HUES64 (cell line): Measurements from ENCODE around the gene RHOJ.
"Not testable (repeated sequence)": the region's sequence is repeated elsewhere in the genome, so short reads cannot be mapped to it uniquely, and the experiment has no call there.

ENCODE experiments used
- H3K27ac ChIP-seq: 2 replicates; pipeline ENCODE4 v1.7.0; 2013; ENCODE audit warnings: low read depth, low read length, inconsistent platforms
- H3K27me3 ChIP-seq: 2 replicates; pipeline ENCODE4 v1.6.1; 2013; ENCODE audit warnings: mild to moderate bottlenecking, low read length; ENCODE audit not compliant: insufficient read depth
- H3K36me3 ChIP-seq: 2 replicates; pipeline ENCODE4 v1.6.1; 2013; ENCODE audit warnings: mild to moderate bottlenecking, low read length; ENCODE audit not compliant: insufficient read depth
- H3K4me1 ChIP-seq: 2 replicates; pipeline ENCODE4 v1.6.1; 2013; ENCODE audit warnings: mild to moderate bottlenecking, low read length, moderate library complexity; ENCODE audit not compliant: insufficient read depth
- H3K4me3 ChIP-seq: 2 replicates; pipeline ENCODE4 v1.5.1; 2013; ENCODE audit warnings: mild to moderate bottlenecking, low read length, moderate library complexity
- H3K9ac ChIP-seq: 2 replicates; pipeline ENCODE4 v1.6.1; 2013; ENCODE audit warnings: mild to moderate bottlenecking, low read depth, low read length
- H3K9me3 ChIP-seq: 2 replicates; pipeline ENCODE4 v1.6.1; 2013; ENCODE audit warnings: low read depth, low read length; ENCODE audit not compliant: insufficient read depth
- WGBS: fragments of 150-250, 120-280 bp; methylation state at CpG from one replicate; pipeline ENCODE4 v1.1.7; 2013; ENCODE audit warnings: missing lambda C conversion rate; 5-methylcytosine and 5-hydroxymethylcytosine counted together

RHOJ gene

DNA sequence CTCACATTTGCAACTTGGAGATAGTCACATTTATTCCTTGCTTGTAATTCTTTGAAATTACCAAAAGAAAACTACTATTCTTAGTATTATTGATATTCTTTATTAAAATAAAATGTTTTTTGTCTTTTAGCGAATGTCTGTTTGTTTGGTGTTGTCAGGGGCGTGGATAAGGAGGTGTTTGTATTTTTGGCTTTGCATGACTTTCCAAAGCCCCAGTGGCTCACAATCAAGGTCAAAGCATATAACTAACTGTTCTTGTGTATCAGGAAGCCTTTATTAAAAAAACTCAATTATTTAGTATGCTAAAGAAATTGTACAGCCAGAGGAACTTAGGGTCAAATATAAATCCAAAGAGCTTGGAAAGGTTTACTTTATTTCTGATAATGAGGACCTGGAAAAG, 96.6 kb downstream of the RHOJ start:
- Histone ChIP-seq H3K9ac (no peak overlapping the region), H3K4me1 (peaks cover 6% of the 10 kb centered on the region), H3K27ac (no peak overlapping the region), H3K27me3 (no peaks in the 10 kb centered on the region), H3K4me3 (no peak overlapping the region), H3K36me3 (no peaks in the 10 kb centered on the region), H3K9me3 (no peaks in the 10 kb centered on the region)
- 81% methylated on average over 2 of the region's 2 CpGs for WGBS

DNA sequence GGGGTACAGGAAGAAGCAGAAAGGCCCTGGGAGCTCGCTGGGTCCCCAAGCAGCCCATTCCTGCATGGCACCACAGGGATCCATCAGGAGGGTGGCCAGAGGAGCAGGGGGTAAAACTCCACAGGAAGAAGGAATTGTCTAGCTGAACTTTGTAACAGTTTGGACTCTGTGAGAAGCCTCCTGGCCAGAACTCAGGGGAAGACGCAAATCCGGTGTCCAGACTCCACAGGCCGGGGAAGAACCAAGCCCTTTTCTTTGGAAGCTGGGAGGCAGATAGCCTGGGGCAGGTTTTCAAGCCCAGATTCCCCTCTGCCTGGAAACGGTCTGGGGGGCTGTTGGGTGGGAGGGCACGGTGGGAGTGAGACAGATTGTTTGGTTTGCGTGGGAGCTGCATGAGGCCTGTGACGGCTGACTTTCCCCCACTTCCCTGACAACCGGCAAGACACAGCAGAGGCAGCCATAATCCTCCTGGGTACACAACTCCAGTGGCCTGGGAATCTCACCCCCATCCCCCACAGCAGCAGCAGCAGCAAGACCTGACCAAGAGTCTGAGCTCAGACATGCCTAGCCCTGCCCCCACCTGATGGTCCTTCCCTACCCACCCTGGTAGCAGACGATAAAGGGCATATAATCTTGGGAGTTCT, 97.8 kb downstream of the RHOJ start:
- Histone ChIP-seq H3K27ac (no peak overlapping the region), H3K27me3 (no peaks in the 10 kb centered on the region), H3K36me3 (no peaks in the 10 kb centered on the region), H3K4me1 (peaks cover 6% of the 10 kb centered on the region), H3K9ac (no peak overlapping the region), H3K4me3 (no peak overlapping the region), H3K9me3 (no peaks in the 10 kb centered on the region)
- WGBS = 81% methylated on average over 10 of the region's 10 CpGs

DNA sequence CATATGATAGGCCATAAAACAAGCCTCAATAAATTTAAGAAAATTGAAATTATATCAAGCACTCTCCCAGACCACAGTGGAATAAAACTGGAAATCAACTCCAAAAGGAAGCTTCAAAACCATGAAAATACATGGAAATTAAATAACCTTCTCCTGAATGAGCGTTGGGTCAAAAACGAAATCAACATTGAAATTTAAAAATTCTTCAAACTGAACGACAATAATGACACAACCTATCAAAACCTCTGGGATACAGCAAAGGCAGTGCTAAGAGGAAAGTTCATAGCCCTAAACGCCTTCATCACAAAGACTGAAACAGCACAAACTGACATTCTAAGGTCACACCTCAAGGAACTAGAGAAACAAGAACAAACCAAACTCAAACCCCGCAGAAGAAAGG, 100.2 kb downstream of the RHOJ start:
- not testable (repeated sequence) for H3K36me3 ChIP-seq, H3K4me1 ChIP-seq, H3K4me3 ChIP-seq, H3K9ac ChIP-seq, H3K9me3 ChIP-seq, H3K27me3 ChIP-seq, H3K27ac ChIP-seq
- WGBS = 95% methylated on average over 4 of the region's 5 CpGs

DNA sequence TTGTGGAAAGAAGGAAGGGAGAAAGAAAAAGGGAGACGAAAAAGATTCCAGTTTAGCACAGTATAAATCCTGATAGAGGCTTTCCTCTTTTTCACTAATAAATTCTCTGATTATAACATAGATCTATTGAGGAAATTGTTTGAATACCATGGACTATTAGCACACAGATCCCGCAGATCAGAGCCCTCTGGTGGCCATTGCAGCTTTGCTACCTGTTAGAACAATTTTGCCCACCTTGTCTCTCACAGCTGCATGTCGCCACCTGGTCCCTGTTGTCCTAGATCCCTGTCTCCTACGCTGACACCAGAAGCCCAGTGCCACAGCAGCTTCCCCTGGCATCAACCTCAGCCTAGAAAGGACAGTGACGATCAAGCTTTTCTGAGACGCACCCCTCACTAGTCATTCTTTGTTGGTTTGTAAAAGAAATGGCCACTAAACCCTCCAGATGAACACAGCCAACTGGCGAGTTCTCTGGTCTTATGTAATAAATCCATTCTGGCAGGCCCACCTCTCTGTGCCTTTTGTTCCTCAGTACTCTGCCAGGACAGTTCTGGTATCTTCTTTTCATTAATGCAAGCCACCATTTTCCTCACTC, 104.6 kb downstream of the RHOJ start:
- Histone ChIP-seq H3K27ac (no peak overlapping the region), H3K27me3 (no peaks in the 10 kb centered on the region), H3K36me3 (no peaks in the 10 kb centered on the region), H3K9me3 (no peaks in the 10 kb centered on the region), H3K9ac (no peak overlapping the region), H3K4me3 (no peak overlapping the region), H3K4me1 (no peaks in the 10 kb centered on the region)
- 73% methylated on average over 6 of the region's 7 CpGs for WGBS

DNA sequence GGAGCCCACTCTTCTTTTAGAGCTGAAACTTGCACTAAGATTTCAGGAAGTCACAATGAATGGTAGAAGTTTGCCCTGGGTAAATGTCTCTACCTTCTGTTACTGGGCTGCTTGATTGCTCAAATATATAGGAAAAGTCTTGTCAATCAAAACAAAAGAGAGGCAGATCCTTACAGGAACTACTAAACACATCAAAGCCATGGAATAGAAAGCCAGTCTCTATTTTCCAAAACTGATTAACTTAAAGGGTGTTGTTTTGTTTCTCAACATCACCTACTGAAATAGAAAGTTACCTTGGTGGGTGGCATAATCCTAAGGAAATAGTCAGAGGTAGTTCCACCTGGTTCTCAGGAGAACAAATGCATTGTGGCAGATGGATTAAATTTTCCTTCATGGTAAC, 114.6 kb downstream of the RHOJ start, which contains the start of gene GPHB5:
TSS of gene GPHB5 (minus strand) at position 101 of the 400 bp plus-strand sequence. CDS start 1,086 bp downstream, outside the sequence.
- no peak within 1 kb of the TSS for H3K9ac ChIP-seq
- no peaks in the 10 kb centered on the region for H3K9me3 ChIP-seq
- no peaks in the 10 kb centered on the region for H3K4me1 ChIP-seq
- no peak within 1 kb of the TSS for H3K27ac ChIP-seq
- H3K4me3 ChIP-seq = no peak within 1 kb of the TSS
- H3K27me3 ChIP-seq = no peaks in the 10 kb centered on the region
- H3K36me3 ChIP-seq = no peaks in the 10 kb centered on the region

DNA sequence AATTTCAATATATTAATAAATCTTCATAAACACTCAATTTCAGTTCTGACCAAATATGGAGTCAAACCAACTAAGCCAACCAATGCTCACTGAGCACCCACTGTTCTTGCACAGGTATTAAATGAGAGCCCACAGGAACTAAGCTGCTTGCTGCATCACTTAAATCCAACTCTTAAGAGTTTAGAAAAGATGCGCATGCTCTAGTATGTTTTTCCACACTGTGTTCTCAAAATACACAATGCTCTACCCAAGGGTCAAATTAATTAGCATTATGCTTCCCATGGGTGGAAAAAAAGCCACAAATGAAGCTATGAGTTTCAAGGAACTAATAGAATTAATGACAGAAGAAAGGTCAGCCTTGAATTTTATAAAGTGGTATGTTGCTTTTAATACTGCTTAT, 118.2 kb downstream of the RHOJ start:
- no peaks in the 10 kb centered on the region for H3K27me3 ChIP-seq
- H3K9me3 ChIP-seq = no peaks in the 10 kb centered on the region
- no peak overlapping the region for H3K9ac ChIP-seq
- WGBS = 100% methylated on average over 1 of the region's 1 CpG
- H3K27ac ChIP-seq = no peak overlapping the region
- H3K4me1 ChIP-seq = no peaks in the 10 kb centered on the region
- H3K36me3 ChIP-seq = no peaks in the 10 kb centered on the region
- no peak overlapping the region for H3K4me3 ChIP-seq

DNA sequence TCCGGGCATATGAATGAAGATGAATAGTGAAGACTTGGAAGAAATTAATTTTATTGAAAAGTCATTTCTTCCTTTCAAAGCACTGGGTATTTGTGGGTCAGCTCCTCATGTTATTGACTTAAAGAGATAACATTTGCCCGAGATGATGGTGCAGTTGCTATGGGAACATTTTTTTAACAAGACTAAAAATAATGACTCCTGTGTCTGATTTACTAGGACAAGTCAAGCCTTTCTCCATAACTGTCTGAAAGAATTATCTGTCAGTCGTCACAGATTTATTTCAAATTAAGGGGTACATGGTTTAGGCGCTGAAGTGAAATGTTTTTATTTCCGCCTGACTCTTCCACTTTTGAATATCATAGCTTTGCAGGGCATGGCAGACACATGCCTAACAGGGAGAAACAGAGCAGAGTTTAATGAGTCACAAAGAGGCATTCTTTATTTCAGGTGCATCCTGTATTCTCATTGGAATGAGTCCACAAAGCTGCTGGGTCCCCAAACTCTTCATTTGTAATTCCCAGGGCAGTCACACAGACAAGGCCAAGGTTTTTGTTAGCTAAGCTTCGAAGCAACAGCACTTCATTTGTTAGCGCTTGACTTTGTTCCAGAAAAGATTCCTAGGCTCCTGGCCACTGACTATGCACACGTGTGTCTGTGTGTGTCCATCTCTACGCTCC, 118.8 kb downstream of the RHOJ start:
- no peak overlapping the region for H3K27ac ChIP-seq
- no peaks in the 10 kb centered on the region for H3K4me1 ChIP-seq
- no peaks in the 10 kb centered on the region for H3K9me3 ChIP-seq
- no peaks in the 10 kb centered on the region for H3K27me3 ChIP-seq
- 91% methylated on average over 9 of the region's 9 CpGs for WGBS
- no peak overlapping the region for H3K9ac ChIP-seq
- H3K4me3 ChIP-seq = no peak overlapping the region
- no peaks in the 10 kb centered on the region for H3K36me3 ChIP-seq

DNA sequence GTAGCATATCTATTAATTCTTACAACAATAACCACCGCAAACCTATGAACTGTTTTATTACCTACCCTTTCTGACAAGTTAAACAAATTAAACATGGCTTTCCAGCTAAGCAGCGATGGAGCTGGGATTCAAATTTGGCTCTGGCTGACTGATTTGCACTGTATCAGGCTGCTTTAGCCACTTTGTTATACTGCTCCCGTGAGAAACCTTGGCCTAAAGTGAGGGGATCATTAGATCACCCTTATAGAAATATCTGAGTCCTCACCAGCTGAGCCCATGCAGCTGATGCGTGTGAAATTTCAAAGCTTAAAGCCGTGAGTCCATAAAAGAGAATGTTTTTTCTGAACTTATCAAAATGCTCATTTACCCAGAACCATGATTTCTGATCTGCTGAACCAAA, 122.6 kb downstream of the RHOJ start:
- H3K27me3 ChIP-seq = no peaks in the 10 kb centered on the region
- no peaks in the 10 kb centered on the region for H3K4me1 ChIP-seq
- H3K4me3 ChIP-seq = no peak overlapping the region
- H3K36me3 ChIP-seq = no peaks in the 10 kb centered on the region
- H3K9ac ChIP-seq = no peak overlapping the region
- no peak overlapping the region for H3K27ac ChIP-seq
- no peaks in the 10 kb centered on the region for H3K9me3 ChIP-seq
- 93% methylated on average over 5 of the region's 5 CpGs for WGBS

DNA sequence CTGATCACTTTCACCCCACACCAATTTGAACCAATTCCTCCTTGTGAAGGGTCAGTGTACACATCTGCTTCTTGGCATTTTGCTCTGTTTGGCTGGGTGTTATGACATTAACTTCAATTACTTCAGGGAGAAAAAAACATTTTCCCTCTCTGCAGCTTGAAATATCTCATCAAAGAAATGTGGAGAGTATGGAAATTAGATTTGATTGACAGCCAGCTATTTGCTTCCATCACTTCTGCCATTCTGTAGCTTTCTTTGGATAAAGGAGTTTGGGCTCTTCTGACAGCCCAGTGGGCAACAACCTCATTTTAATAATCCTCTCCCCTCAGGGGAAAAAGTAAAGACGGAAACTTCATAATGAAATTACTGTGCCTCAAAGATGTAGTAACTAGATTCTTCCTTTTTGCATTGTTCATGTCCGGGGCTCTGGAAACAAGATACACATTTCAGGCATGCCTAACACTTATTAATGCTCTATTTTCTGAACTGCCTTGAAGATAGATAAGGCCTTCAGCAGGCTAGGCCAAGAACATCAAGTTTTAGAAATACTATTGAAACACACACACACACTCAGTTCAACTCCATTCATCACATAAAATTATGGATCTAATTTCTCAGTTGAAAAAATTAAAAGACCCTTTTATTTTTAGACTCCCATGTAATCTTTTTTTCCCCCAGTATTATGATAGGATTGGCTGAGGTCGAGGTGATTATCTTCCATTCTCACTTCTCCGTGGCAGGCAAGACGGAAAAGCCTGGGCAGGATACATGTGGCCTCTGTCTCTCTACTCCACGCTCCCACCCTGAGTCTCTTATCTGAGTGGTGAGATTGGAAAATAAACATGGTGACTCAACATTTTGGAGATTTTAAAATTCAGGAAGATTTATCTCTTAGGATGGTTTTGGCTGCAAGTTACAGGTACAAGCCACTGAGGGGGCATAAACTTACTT, 124.8 kb downstream of the RHOJ start:
- Histone ChIP-seq H3K27me3 (no peaks in the 10 kb centered on the region), H3K36me3 (no peaks in the 10 kb centered on the region), H3K9ac (no peak overlapping the region), H3K4me1 (no peaks in the 10 kb centered on the region; the same call in 1 of the 2 replicates), H3K4me3 (no peak overlapping the region), H3K27ac (no peak overlapping the region), H3K9me3 (no peaks in the 10 kb centered on the region)
- 89% methylated on average over 6 of the region's 6 CpGs for WGBS

DNA sequence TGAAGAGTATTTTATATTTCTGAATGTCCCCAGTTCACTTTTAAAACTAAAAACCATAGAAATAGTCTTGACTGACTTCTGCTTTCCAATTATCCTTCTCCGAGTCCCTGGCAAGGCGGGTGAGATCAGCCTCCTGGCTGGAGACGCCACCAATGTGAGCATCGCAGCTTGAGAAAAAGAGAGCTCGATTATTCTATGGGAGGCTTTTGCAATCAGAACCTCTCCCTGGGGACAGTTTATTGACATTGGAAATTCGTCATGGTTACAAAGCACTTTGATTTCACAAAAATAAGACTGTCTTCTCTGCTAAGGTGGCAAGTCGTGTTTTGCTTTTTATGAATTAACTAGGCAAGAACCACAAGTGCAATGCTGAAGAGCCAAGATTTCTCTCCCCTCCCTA, 138.1 kb downstream of the RHOJ start:
- Histone ChIP-seq H3K4me3 (no peak overlapping the region), H3K9me3 (no peaks in the 10 kb centered on the region), H3K36me3 (no peaks in the 10 kb centered on the region), H3K27ac (no peak overlapping the region), H3K27me3 (no peaks in the 10 kb centered on the region), H3K4me1 (peaks cover 8% of the 10 kb centered on the region; the same call in 1 of the 2 replicates), H3K9ac (no peak overlapping the region)
- 92% methylated on average over 7 of the region's 7 CpGs for WGBS
